ENCODE measurements around the gene DOP1A. TPM values are rescaled to one million over a fixed set of nuclear protein-coding genes. Genes with fewer than 3 reads are reported as not detected.

Gene DOP1A
- total and polyA plus RNA-seq, 2 of the 13 experiments (the other 11 are each of a cell fraction or from before 2014, with no cell fraction given) = 5.2 to 16.7 TPM

DNA sequence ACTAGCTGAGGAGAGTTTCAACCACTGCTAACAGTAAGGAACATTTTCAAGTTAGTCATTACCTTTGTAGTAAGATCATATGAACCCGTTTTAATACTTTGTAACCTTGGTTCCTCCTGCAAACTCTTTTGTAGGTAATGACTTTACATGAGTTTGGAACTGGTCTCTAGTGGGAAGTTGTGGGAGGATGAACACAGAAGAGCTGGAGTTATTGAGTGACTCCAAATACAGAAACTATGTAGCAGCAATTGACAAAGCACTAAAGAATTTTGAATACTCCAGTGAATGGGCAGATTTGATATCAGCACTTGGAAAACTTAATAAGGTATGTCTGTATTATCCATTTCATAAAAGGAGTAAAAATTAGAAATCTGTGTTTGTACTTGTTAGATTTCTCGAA, 29.3 kb downstream of the DOP1A start:
- FAIRE-seq (no peak), ATAC-seq (no peak), DNase-seq (ENCODE audit: low spot score) (no peak)
- WGBS (ENCODE audit: low lambda C conversion rate) = 87% methylated on average over 2 of the region's 2 CpGs
- Histone ChIP-seq H3K9me3 (ENCODE audit: low read length) (no peaks in the 10 kb centered on the region), H3K4me1 (ENCODE audit: insufficient read depth, low read length) (no peaks in the 10 kb centered on the region), H2AFZ (ENCODE audit: low read length) (no peak overlapping the region), H3K36me3 (replicated peaks in 1 of 2; ENCODE audit: control insufficient read depth in 1 of 2, insufficient read depth in 2 of 2, low read length in 2 of 2) (no peaks in the 10 kb centered on the region), H3K9ac (ENCODE audit: insufficient read depth, low read depth, low read length) (no peak overlapping the region), H3K4me2 (ENCODE audit: low read depth, low read length) (no peak overlapping the region), H3K27ac (ENCODE audit: extremely low read length, insufficient read depth, low read length) (no peak overlapping the region), H3K27me3 (ENCODE audit: control insufficient read depth in 1 of 2, insufficient read depth in 2 of 2, low read length in 2 of 2) (no peaks in the 10 kb centered on the region), H3K4me3 (replicated peaks in 1 of 3; ENCODE audit: insufficient read depth in 1 of 3, low read depth in 2 of 3, low read length in 3 of 3) (no peak overlapping the region), H3K79me2 (ENCODE audit: insufficient read depth, low read length) (no peaks in the 10 kb centered on the region), H4K20me1 (ENCODE audit: insufficient read depth, low read length) (no peaks in the 10 kb centered on the region)
- no TSS peak for BruUV-seq (replicated peaks)
- TF ChIP-seq ZNF549 (CRISPR knock-in tag; IDR thresholded peaks at IDR 0.05) = no peak
- TF ChIP-seq NFRKB (IDR thresholded peaks at IDR 0.05) = no peak
- no peak for TF ChIP-seq MLLT10 (CRISPR knock-in tag; IDR thresholded peaks at IDR 0.05)
- TF ChIP-seq, protein P1, sequence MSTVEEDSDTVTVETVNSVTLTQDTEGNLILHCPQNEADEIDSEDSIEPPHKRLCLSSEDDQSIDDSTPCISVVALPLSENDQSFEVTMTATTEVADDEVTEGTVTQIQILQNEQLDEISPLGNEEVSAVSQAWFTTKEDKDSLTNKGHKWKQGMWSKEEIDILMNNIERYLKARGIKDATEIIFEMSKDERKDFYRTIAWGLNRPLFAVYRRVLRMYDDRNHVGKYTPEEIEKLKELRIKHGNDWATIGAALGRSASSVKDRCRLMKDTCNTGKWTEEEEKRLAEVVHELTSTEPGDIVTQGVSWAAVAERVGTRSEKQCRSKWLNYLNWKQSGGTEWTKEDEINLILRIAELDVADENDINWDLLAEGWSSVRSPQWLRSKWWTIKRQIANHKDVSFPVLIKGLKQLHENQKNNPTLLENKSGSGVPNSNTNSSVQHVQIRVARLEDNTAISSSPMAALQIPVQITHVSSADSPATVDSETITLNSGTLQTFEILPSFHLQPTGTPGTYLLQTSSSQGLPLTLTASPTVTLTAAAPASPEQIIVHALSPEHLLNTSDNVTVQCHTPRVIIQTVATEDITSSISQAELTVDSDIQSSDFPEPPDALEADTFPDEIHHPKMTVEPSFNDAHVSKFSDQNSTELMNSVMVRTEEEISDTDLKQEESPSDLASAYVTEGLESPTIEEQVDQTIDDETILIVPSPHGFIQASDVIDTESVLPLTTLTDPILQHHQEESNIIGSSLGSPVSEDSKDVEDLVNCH (CRISPR knock-in tag; IDR thresholded peaks at IDR 0.05) = no peak
- TF ChIP-seq CC2D1A (CRISPR knock-in tag; IDR thresholded peaks at IDR 0.05) = no peak
- TF ChIP-seq, protein P2, sequence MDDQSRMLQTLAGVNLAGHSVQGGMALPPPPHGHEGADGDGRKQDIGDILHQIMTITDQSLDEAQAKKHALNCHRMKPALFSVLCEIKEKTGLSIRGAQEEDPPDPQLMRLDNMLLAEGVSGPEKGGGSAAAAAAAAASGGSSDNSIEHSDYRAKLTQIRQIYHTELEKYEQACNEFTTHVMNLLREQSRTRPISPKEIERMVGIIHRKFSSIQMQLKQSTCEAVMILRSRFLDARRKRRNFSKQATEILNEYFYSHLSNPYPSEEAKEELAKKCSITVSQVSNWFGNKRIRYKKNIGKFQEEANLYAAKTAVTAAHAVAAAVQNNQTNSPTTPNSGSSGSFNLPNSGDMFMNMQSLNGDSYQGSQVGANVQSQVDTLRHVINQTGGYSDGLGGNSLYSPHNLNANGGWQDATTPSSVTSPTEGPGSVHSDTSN (CRISPR knock-in tag; IDR thresholded peaks at IDR 0.05; ENCODE audit: borderline replicate concordance) = no peak
- no peak for TF ChIP-seq THYN1 (CRISPR knock-in tag; IDR thresholded peaks at IDR 0.05; ENCODE audit: borderline replicate concordance, low read depth)
- no peak for TF ChIP-seq ZNF691 (CRISPR knock-in tag; IDR thresholded peaks at IDR 0.05; ENCODE audit: borderline replicate concordance, low read depth)
- TF ChIP-seq ZNF607 (CRISPR knock-in tag; IDR thresholded peaks at IDR 0.05; ENCODE audit: borderline replicate concordance) = no peak
- no peak for TF ChIP-seq HDAC6 (IDR thresholded peaks at IDR 0.05; ENCODE audit: low read depth, low read length)
- in situ Hi-C loops (cut with HindIII; ENCODE audit: extremely low pct_ligation_motif_present, low pct_unique_long_range_greater_than_20kb) (no loop called here), intact Hi-C loops (cut with micrococcal nuclease; ENCODE audit: unreplicated experiment) (no loop called here)
- CTCF ChIA-PET (ENCODE audit: low intra/inter-chr PET ratio, low total read pairs) = no interaction called here
- POLR2A ChIA-PET = no interaction called here
